ENCODE data around the gene ADAMTS7.
"Not testable (repeated sequence)": the region's sequence is repeated elsewhere in the genome, so short reads cannot be mapped to it uniquely, and the experiment has no call there.

ADAMTS7 gene

GRCh38 chr15:78758486-78759200 lies 52.6 kb downstream of the ADAMTS7 start:
- intact Hi-C loops (cut with DNase I): not testable (repeated sequence)
- DNase-seq: peak in 3 of 42 donors; percentile 5 to 27 (median 14)

GRCh38 chr15:78758084-78758483 lies 53.2 kb downstream of the ADAMTS7 start:
- intact Hi-C loops (cut with DNase I): not testable (repeated sequence)
- peak in 1 of 42 donors; percentile 2 for DNase-seq

- intact Hi-C loops (cut with DNase I): no loop called here
- DNase-seq: peak in 2 of 42 donors; percentile 4 to 22
These were observed 53.7 kb downstream of the ADAMTS7 start for GRCh38 chr15:78757636-78757905.

- DNase-seq: peak in 41 of 42 donors; percentile 35 to 89 (median 74)
- intact Hi-C loops (cut with DNase I): not testable (repeated sequence)
These were observed 54.3 kb downstream of the ADAMTS7 start for GRCh38 chr15:78756781-78757635.

- intact Hi-C loops (cut with DNase I): not testable (repeated sequence)
These were observed 55.2 kb downstream of the ADAMTS7 start for GRCh38 chr15:78755900-78756591.

GRCh38 chr15:78754637-78755280 lies 56.5 kb downstream of the ADAMTS7 start:
- intact Hi-C loops (cut with DNase I): not testable (repeated sequence)
- DNase-seq: peak in 6 of 42 donors; percentile 2 to 27 (median 10)

More at GRCh38 chr15:78755900-78756591, 55.2 kb downstream of the ADAMTS7 start:
- peak in 32 of 42 donors; percentile 25 to 77 (median 50) for DNase-seq

- peak in 4 of 42 donors; percentile 2 to 19 (median 7) for DNase-seq
- intact Hi-C loops (cut with DNase I): not testable (repeated sequence)
These were observed 57.3 kb downstream of the ADAMTS7 start for GRCh38 chr15:78753751-78754535.

GRCh38 chr15:78753359-78753659 lies 58.0 kb downstream of the ADAMTS7 start:
- DNase-seq; intact Hi-C loops (cut with DNase I): not testable (repeated sequence)

GRCh38 chr15:78752492-78753358 lies 58.5 kb downstream of the ADAMTS7 start:
- DNase-seq: peak in 3 of 42 donors; percentile 10 to 36 (median 12)
- intact Hi-C loops (cut with DNase I): no loop called here

- DNase-seq: peak in 4 of 42 donors; percentile 4 to 39 (median 10)
- intact Hi-C loops (cut with DNase I): no loop called here
These were observed 59.7 kb downstream of the ADAMTS7 start for GRCh38 chr15:78751602-78751979.

- intact Hi-C loops (cut with DNase I): not testable (repeated sequence)
- DNase-seq: peak; percentile 90 to 98 (median 95)
These were observed 60.2 kb downstream of the ADAMTS7 start for GRCh38 chr15:78750974-78751601.

GRCh38 chr15:78750566-78750965 lies 60.7 kb downstream of the ADAMTS7 start:
- intact Hi-C loops (cut with DNase I): no loop called here
- DNase-seq: peak in 6 of 42 donors; percentile 3 to 34 (median 22)

GRCh38 chr15:78749831-78750230 lies 61.4 kb downstream of the ADAMTS7 start:
- intact Hi-C loops (cut with DNase I): no loop called here
- peak in 7 of 42 donors; percentile 5 to 39 (median 15) for DNase-seq

- peak in 5 of 42 donors; percentile 2 to 28 (median 10) for DNase-seq
- intact Hi-C loops (cut with DNase I): not testable (repeated sequence)
These were observed 63.4 kb downstream of the ADAMTS7 start for GRCh38 chr15:78747877-78748276.

GRCh38 chr15:78741674-78742073 lies 69.6 kb downstream of the ADAMTS7 start:
- DNase-seq: peak in 5 of 42 donors; percentile 1 to 10 (median 3)
- intact Hi-C loops (cut with DNase I): not testable (repeated sequence)

GRCh38 chr15:78740904-78741274 lies 70.4 kb downstream of the ADAMTS7 start:
- intact Hi-C loops (cut with DNase I): no loop called here
- DNase-seq: peak in 8 of 42 donors; percentile 3 to 29 (median 15)
